Neural cell (in vitro differentiated cells): ENCODE data around the gene IRS4. TPM values are rescaled to one million over a fixed set of nuclear protein-coding genes. Genes with fewer than 3 reads are reported as not detected.

ENCODE experiments used
- H2AFZ ChIP-seq: fragments of 200-600, 300-800 bp; sonication (generic), shearing (Covaris generic); 2 replicates; pipeline ENCODE4 v1.6.0; 2014; ENCODE audit warnings: low read depth, mild to moderate bottlenecking, antibody characterized with exemption, low read length, moderate library complexity
- H3F3A ChIP-seq: fragments of 200-600 bp; shearing (Covaris generic); 2 replicates; pipeline ENCODE4 v1.6.1; 2016; ENCODE audit warnings: mild to moderate bottlenecking, moderate library complexity, mixed read lengths, antibody characterized with exemption, low read length; ENCODE audit not compliant: insufficient read depth, poor library complexity, severe bottlenecking
- H3K27ac ChIP-seq: fragments of 200-600, 300-800 bp; sonication (generic), shearing (Covaris generic); 2 replicates; pipeline ENCODE4 v1.5.1; 2014; ENCODE audit warnings: mild to moderate bottlenecking, low read length, moderate library complexity
- H3K27me3 ChIP-seq: fragments of 300-800, 200-600 bp; sonication (generic), shearing (Covaris generic); 2 replicates; pipeline ENCODE4 v1.6.0; 2014; ENCODE audit warnings: mild to moderate bottlenecking, low read depth, low read length, moderate library complexity; ENCODE audit not compliant: insufficient read depth
- H3K36me3 ChIP-seq: fragments of 300-800, 200-600 bp; sonication (generic), shearing (Covaris generic); 2 replicates; pipeline ENCODE4 v1.5.1; 2014; ENCODE audit warnings: mild to moderate bottlenecking, antibody characterized with exemption, low read length, moderate library complexity; ENCODE audit not compliant: insufficient read depth
- H3K4me2 ChIP-seq: fragments of 300-800, 200-600 bp; sonication (generic), shearing (Covaris generic); 2 replicates; pipeline ENCODE4 v1.6.0; 2014; ENCODE audit warnings: mild to moderate bottlenecking, low read length
- H3K4me3 ChIP-seq: fragments of 300-800, 200-600 bp; sonication (generic), shearing (Covaris generic); 2 replicates; pipeline ENCODE4 v1.5.1; 2014; ENCODE audit warnings: mild to moderate bottlenecking, low read length, moderate library complexity
- H3K79me2 ChIP-seq: fragments of 200-600 bp; shearing (Covaris generic); replicated peaks from 2 replicates; pipeline ENCODE4 v1.6.0; 2014; ENCODE audit warnings: mild to moderate bottlenecking, low read length, moderate library complexity; ENCODE audit not compliant: insufficient read depth
- H3K9ac ChIP-seq: fragments of 300-800, 200-600 bp; sonication (generic), shearing (Covaris generic); 2 replicates; pipeline ENCODE4 v1.6.1; 2016; ENCODE audit warnings: mild to moderate bottlenecking, low read length, mixed read lengths
- H3K9me2 ChIP-seq: fragments of 200-600 bp; shearing (Covaris generic); 2 replicates; pipeline ENCODE4 v1.6.1; 2016; ENCODE audit warnings: mild to moderate bottlenecking, low read length, mixed read lengths; ENCODE audit not compliant: insufficient read depth
- H3K9me3 ChIP-seq: fragments of 200-600, 300-800 bp; sonication (generic), shearing (Covaris generic); 2 replicates; pipeline ENCODE4 v1.6.1; 2016; ENCODE audit warnings: mild to moderate bottlenecking, mixed run types, low read length, moderate library complexity, mixed read lengths
- H4K20me1 ChIP-seq: fragments of 200-600 bp; shearing (Covaris generic); 2 replicates; pipeline ENCODE4 v1.6.1; 2016; ENCODE audit warnings: mild to moderate bottlenecking, mixed run types; ENCODE audit not compliant: insufficient read depth
- EP300 ChIP-seq: fragments of 450-650 bp; conservative IDR thresholded peaks from 2 replicates; pipeline ENCODE4 v1.6.1; 2014; ENCODE audit warnings: antibody characterized with exemption, mild to moderate bottlenecking, moderate library complexity; ENCODE audit not compliant: poor library complexity, severe bottlenecking
- EZH2 ChIP-seq: fragments of 200-600, 300-800 bp; shearing (Covaris generic), sonication (generic); IDR thresholded peaks from 2 replicates; pipeline ENCODE4 v1.6.1; 2014; ENCODE audit warnings: antibody characterized with exemption, low read length, borderline replicate concordance, mild to moderate bottlenecking; ENCODE audit not compliant: insufficient read depth, poor library complexity, severe bottlenecking
- MXI1 ChIP-seq: fragments of 450-650 bp; conservative IDR thresholded peaks from 2 replicates; pipeline ENCODE4 v1.6.1; 2014; ENCODE audit warnings: antibody characterized with exemption, mild to moderate bottlenecking; ENCODE audit not compliant: poor library complexity, severe bottlenecking
- POLR2AphosphoS5 ChIP-seq: IDR thresholded peaks from 2 replicates; pipeline ENCODE4 v1.6.1; 2012
- RAD21 ChIP-seq: fragments of 450-650 bp; conservative IDR thresholded peaks from 2 replicates; pipeline ENCODE4 v1.6.1; 2014; ENCODE audit warnings: antibody characterized with exemption, mild to moderate bottlenecking, moderate library complexity
- SMC3 ChIP-seq: fragments of 450-650 bp; conservative IDR thresholded peaks from 2 replicates; pipeline ENCODE4 v1.6.1; 2014; ENCODE audit warnings: antibody characterized with exemption, mild to moderate bottlenecking, moderate library complexity; ENCODE audit not compliant: poor library complexity
- TAF1 ChIP-seq: IDR thresholded peaks from 2 replicates; pipeline ENCODE4 v1.6.1; 2012; ENCODE audit warnings: low read depth
- polyA plus RNA-seq: library from polyadenylated mRNA; depleted of rRNA; stranded (reverse); fragments of >200 nt; gene quantifications from 2 replicates; pipeline ENCODE4 v1.2.3, GENCODE V29; 2014
- TF ChIP-seq, protein P1 (sequence below): IDR thresholded peaks from 2 replicates; pipeline ENCODE4 v1.6.1; 2012; ENCODE audit warnings: borderline replicate concordance
- TF ChIP-seq, protein P2 (sequence below): fragments of 450-650 bp; IDR thresholded peaks from 2 replicates; pipeline ENCODE4 v1.5.1; 2014; ENCODE audit warnings: antibody characterized with exemption, mild to moderate bottlenecking, moderate library complexity; ENCODE audit not compliant: poor library complexity, severe bottlenecking

IRS4 gene
- polyA plus RNA-seq, 1 donor from 2014 or later: 2.1 TPM

DNA sequence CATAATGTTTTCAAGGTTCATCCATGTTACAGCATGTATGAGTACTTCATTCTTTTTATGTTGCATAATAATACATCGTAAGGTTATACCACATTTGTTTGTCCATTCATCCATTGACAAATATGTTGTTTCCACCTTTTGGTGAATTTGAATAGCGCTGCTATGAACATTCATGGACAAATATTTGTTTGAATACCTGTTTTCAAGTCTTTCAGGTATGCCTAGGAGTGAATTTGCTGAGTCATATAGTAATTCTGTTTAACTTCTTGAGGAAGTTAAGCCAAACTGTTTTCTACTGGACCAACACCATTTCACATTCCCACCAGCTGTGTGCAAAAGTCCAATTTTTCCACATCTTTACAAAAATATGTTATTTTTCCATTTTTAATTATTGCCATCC lies 31.5 kb downstream of the IRS4 start:
- no peaks in the 10 kb centered on the region for H3K79me2 ChIP-seq
- no peak overlapping the region for H3K9ac ChIP-seq
- no peaks in the 10 kb centered on the region for H3K9me2 ChIP-seq
- H3K4me3 ChIP-seq: no peak overlapping the region
- H3K36me3 ChIP-seq: no peaks in the 10 kb centered on the region
- H3K4me2 ChIP-seq: no peak overlapping the region
- no peak overlapping the region for H3K27ac ChIP-seq
- TF ChIP-seq, protein P1, sequence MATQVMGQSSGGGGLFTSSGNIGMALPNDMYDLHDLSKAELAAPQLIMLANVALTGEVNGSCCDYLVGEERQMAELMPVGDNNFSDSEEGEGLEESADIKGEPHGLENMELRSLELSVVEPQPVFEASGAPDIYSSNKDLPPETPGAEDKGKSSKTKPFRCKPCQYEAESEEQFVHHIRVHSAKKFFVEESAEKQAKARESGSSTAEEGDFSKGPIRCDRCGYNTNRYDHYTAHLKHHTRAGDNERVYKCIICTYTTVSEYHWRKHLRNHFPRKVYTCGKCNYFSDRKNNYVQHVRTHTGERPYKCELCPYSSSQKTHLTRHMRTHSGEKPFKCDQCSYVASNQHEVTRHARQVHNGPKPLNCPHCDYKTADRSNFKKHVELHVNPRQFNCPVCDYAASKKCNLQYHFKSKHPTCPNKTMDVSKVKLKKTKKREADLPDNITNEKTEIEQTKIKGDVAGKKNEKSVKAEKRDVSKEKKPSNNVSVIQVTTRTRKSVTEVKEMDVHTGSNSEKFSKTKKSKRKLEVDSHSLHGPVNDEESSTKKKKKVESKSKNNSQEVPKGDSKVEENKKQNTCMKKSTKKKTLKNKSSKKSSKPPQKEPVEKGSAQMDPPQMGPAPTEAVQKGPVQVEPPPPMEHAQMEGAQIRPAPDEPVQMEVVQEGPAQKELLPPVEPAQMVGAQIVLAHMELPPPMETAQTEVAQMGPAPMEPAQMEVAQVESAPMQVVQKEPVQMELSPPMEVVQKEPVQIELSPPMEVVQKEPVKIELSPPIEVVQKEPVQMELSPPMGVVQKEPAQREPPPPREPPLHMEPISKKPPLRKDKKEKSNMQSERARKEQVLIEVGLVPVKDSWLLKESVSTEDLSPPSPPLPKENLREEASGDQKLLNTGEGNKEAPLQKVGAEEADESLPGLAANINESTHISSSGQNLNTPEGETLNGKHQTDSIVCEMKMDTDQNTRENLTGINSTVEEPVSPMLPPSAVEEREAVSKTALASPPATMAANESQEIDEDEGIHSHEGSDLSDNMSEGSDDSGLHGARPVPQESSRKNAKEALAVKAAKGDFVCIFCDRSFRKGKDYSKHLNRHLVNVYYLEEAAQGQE: no peak
- TF ChIP-seq TAF1 (no peak), RAD21 (no peak), POLR2AphosphoS5 (no peak), SMC3 (no peak), EZH2 (no peak), MXI1 (no peak), EP300 (no peak)
- TF ChIP-seq, protein P2, sequence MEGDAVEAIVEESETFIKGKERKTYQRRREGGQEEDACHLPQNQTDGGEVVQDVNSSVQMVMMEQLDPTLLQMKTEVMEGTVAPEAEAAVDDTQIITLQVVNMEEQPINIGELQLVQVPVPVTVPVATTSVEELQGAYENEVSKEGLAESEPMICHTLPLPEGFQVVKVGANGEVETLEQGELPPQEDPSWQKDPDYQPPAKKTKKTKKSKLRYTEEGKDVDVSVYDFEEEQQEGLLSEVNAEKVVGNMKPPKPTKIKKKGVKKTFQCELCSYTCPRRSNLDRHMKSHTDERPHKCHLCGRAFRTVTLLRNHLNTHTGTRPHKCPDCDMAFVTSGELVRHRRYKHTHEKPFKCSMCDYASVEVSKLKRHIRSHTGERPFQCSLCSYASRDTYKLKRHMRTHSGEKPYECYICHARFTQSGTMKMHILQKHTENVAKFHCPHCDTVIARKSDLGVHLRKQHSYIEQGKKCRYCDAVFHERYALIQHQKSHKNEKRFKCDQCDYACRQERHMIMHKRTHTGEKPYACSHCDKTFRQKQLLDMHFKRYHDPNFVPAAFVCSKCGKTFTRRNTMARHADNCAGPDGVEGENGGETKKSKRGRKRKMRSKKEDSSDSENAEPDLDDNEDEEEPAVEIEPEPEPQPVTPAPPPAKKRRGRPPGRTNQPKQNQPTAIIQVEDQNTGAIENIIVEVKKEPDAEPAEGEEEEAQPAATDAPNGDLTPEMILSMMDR: no peak
- no peaks in the 10 kb centered on the region for H3K9me3 ChIP-seq
- no peak overlapping the region for H2AFZ ChIP-seq
- H3F3A ChIP-seq: no peaks in the 10 kb centered on the region
- H3K27me3 ChIP-seq: no peaks in the 10 kb centered on the region
- H4K20me1 ChIP-seq: no peaks in the 10 kb centered on the region

DNA sequence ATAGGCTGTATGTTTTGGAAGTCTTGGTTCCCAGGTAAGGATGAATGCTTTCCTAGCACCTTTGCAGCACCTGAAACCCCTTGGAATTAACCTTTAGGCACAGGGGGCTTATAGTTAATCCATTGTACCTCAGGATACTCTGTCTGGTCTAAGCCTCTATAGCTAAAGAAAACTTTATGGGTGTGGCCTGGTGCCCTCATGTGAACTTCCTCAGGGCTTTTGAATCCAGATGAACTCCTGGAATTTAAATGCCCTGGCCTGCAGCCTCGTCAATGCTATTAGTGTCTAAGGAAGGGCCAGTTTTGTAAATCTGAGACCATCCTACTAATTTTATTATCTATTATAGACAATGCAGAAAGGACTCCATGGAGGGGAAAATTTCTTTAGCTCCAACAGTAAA lies 33.8 kb downstream of the IRS4 start:
- no peak overlapping the region for H3K4me3 ChIP-seq
- H2AFZ ChIP-seq: no peak overlapping the region
- no peaks in the 10 kb centered on the region for H3K36me3 ChIP-seq
- H3K79me2 ChIP-seq: no peaks in the 10 kb centered on the region
- H3K9me2 ChIP-seq: no peaks in the 10 kb centered on the region
- H3K4me2 ChIP-seq: no peak overlapping the region
- no peak overlapping the region for H3K27ac ChIP-seq
- H3F3A ChIP-seq: no peaks in the 10 kb centered on the region
- no peaks in the 10 kb centered on the region for H4K20me1 ChIP-seq
- no peak for TF ChIP-seq TAF1
- TF ChIP-seq, protein P1: no peak
- no peak for TF ChIP-seq EP300
- no peak for TF ChIP-seq POLR2AphosphoS5
- TF ChIP-seq, protein P2: no peak
- TF ChIP-seq RAD21: no peak
- no peak for TF ChIP-seq MXI1
- no peak for TF ChIP-seq SMC3
- TF ChIP-seq EZH2: no peak
- H3K27me3 ChIP-seq: no peaks in the 10 kb centered on the region
- H3K9ac ChIP-seq: no peak overlapping the region
- no peaks in the 10 kb centered on the region for H3K9me3 ChIP-seq
